HG03378 (cell line): ENCODE data around the gene NOPCHAP1.

Experiments used
- ATAC-seq: cut with Tn5 transposase; IDR thresholded peaks from one replicate; pipeline ENCODE4 v1.9.1; 2021; ENCODE audit warnings: mild to moderate bottlenecking, moderate library complexity; ENCODE audit not compliant: unreplicated experiment

Gene NOPCHAP1

DNA sequence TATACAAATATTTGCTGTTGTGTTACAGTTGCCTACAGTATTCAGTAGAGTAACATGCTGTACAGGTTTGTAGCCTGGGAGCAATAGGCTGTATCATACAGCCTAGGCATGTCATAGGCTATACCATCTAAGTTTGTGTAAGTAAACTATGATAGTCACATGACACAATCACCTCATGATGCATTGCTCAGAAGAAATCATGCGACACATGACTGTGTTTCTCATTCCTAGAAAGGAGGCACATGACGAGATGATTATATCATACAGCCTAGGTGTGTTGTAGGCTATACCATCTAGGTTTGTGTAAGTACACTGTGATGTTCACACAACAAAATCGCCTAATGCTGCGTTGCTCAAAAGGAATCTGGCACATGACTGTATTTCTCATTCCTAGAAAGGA lies 31.9 kb downstream of the NOPCHAP1 start:
- ATAC-seq = no peak

DNA sequence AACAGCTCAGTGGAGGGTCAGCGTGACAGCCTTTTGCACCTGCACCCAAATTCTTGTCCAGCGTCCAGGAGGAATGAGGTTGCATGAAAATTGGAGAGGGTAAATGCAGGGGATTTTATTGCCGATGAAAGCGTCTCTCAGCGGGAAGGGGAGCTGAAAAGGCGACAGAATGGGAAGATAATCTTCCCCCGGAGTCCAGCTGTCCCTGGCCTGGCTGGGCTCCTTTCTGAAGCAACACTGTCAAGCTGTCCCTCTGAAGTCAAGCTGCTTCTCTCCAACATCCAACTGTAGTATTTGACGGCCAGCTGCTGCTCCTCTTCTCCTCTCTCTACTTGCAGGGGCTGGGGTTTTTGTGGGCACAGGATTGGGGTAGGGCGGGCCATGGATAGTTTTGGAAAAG lies 32.7 kb downstream of the NOPCHAP1 start:
- no peak for ATAC-seq

DNA sequence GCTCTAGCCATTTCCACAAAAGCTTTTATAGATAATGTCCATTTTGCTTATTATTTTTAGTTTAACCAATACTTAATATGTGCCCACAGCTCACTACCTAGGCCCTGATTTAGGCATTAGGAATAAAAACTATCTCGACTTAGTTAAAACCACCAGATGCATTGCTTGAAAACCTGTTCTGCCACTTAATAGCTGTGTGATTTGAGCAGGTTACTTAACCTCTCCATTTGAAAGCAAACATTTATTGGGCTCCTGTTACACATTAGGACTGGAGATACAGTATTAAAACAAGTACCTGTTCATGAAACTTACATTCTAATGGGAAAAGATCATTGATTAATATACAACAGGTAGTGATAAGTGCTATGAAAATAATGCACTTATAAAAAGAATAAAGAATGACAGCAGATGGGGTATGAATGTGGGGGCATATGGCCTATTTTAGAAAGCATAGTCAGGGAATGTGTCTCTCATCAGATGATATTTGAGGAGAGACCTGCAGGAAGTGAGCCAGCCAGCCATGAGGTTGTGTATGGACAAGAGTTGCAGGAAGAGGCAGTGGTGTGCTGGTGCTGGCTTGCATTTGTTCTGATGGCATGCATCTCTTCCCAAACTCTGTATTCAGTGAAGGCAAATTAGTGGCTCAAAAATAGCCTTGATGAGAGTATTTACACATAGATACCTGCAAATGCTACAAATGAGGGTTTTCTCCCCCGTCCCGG lies 34.3 kb downstream of the NOPCHAP1 start:
- ATAC-seq = no peak

DNA sequence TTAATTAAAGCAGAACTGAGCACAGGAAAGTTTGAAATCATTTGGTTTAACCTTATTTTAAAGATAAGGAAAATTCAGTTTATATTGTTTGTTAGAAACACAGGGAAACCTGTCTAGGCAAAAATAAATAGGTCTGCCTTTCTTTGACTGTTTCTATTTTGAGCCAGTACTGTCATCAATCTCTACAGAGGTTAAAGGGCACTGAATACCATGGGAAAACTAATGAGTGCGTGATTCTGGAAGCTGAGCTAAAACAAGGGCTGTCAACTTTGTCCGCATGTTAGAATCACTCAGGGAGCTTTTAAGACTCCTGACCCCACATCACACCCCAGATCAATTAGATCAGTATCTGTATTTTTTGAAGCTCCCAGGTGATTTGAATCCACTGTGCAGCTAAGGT lies 38.8 kb downstream of the NOPCHAP1 start:
- no peak for ATAC-seq

DNA sequence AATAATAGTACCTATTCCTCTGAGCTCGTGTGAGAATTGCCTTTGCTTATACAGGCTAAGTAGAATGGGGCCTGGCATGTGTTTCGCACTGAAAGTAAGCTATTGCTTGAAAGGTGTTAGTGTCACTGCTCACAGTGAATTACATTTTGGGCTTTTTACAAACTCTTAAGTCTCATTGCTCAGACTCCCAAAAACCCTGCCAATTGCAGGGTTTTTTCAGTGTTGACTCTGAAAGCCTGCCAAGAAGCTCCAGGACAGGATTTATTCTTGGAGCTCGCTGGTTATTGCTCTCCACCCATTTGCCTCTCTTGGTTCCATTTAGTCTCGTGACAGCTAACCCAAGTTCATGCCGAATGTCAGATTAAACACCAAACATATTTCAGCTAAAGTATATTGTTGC lies 39.8 kb downstream of the NOPCHAP1 start:
- no peak for ATAC-seq

DNA sequence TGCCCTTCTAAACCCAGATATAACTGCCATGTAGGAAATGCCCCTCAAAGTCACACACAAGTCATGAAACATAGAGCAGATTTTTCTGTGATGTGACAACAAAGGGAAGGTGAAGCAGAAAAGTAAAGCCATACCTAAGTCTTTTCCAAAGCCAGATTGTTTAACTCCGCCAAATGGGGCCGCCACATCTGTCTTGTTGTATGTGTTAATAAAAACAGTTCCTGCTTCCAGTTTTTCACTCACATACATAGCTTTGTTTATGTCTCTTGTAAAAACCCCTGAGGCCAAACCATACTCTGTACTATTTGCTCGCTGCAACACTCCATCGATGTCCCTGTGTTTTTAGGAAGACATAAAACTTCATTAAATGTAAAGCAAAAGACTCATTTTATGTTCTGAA lies 40.3 kb downstream of the NOPCHAP1 start:
- no peak for ATAC-seq

DNA sequence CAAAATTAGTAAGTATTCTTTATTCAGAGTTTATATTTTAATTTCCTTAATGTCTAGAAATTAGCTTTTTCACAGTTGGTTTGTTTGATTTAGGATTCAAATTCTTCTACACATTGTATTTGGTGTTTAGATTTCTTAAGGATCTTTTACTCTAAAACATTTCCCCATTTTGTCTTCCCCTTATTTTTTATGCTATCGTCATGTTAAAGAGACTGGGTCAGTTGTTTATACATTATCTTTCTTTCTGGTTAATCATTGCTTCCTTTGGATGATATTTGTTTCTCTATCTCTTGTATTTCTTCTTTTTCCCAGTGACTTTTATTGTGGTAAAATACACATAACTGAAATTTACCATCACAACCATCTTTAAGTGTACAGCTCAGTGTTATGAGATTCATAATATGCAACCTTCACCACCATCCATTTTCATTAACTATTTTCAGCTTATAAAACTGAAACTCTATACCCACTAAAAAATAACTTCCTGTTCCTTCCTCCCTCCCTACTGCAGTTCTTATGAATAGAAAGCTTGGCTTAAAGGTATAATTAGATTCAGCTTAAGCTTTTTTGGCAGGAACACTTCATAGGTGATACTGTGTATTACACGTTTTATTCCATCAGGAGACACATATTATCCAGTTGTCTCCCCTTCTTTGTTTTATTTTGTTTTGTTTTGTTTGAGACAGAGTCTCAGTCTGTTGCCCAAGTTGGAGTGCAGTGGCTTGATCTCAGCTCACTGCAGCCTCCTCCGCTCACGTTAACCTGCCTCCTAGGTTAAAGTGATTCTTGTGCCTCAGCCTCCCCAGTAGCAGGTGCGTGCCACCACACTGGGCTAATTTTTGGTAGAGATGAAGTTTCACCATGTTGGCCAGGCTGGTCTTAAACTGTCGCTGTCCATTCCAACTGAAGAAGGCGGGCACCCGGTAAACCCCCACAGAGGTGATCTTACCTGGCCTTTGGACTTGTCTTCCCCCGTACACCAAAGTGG lies 45.0 kb downstream of the NOPCHAP1 start:
- ATAC-seq = peak; percentile 84

DNA sequence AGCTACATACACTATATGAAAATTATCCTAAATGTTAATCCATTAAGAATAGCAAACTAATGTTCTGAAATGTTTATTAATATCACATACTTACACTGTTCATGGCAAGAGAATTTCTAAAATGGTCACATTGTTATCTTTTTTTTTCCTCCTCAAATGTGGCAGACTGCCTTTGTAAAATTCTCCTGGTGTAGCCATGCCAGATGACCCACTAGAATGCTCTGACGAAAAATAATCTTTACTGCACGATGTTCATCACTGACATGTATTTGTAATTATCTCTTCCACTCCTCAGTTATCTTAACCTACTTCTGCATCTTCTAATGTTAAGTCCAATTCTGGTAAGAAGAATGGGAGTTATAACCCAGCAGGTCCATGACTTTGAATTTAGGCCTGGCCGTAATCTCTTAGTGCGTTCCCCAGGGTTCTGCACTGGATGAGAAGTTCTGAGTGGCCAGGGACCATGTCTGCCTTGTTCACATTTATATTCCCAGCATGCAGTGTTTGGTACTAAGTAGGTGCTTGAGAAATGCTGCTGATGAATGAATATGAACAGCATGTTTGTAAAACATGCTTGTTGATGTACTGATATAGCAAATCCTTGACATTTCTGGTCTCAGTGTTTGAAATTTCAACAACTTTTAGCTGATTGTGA lies 46.7 kb downstream of the NOPCHAP1 start:
- ATAC-seq = no peak

DNA sequence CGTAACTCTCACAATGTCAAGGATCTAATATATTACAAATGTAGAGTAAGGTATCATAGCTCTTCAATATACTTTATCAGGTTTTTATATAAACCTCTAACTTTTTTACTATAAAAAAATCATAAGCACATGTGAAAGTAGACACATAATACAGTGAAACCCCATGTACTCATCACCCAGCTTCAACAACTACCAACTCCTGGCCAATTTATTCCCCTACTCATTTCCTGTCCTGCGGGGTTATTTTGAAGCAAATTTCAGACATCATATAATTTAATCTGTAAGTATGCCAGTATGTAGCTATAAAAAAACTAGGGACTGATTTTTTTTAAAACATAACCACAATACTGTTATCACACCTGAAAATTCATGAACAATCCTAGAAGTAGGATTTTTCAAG lies 47.7 kb downstream of the NOPCHAP1 start:
- no peak for ATAC-seq
